Right lobe of liver (tissue), 6 donors: ENCODE results near the gene SOS2. TPM values are rescaled to one million over a fixed set of nuclear protein-coding genes. Genes with fewer than 3 reads are reported as not detected.

Experiments
- ATAC-seq, 4 donors: fragments of 200-7000 bp; cut with Tn5 transposase; one replicate each; pipeline ENCODE4 v1.9.1; 2020; ENCODE audit warnings: mild to moderate bottlenecking in 4 of 4, moderate library complexity in 4 of 4
- DNase-seq, 3 donors: peaks; one replicate each; pipeline ENCODE4 v3.0.0-alpha.2; 2020
- H3K27ac ChIP-seq, 3 donors: fragments of 200-600 bp; one replicate each; pipeline ENCODE4 v1.8.0; 2022
- H3K27me3 ChIP-seq, 2 donors: fragments of 200-600 bp; one replicate each; pipeline ENCODE4 v1.8.0; 2022
- H3K36me3 ChIP-seq, 4 donors: fragments of 200-600 bp; sonication (generic) in 1 of 4; one replicate each; pipeline versions ENCODE4 v1.5.1 to v1.8.0; 2017 to 2022; ENCODE audit warnings: control low read depth in 1 of 4
- H3K4me1 ChIP-seq, 4 donors: fragments of 200-600 bp; sonication (generic) in 1 of 4; one replicate each; pipeline versions ENCODE4 v1.5.1 to v1.8.0; 2017 to 2022; ENCODE audit warnings: control low read depth in 1 of 4
- H3K4me3 ChIP-seq, 3 donors: fragments of 200-600 bp; one replicate each; pipeline ENCODE4 v1.8.0; 2022
- H3K9me3 ChIP-seq, 4 donors: fragments of 200-600 bp; sonication (generic) in 1 of 4; one replicate each; pipeline versions ENCODE4 v1.5.1 to v1.8.0; 2017 to 2022; ENCODE audit warnings: control low read depth in 1 of 4
- POLR2A ChIP-seq: fragments of 450-650 bp; IDR thresholded peaks from one replicate; pipeline ENCODE4 v1.6.1; 2017; ENCODE audit warnings: antibody characterized with exemption, mild to moderate bottlenecking
- WGBS: methylation state at CpG from one replicate; pipeline ENCODE4 v1.1.6; 2018; ENCODE audit warnings: low coverage, low lambda C conversion rate; ENCODE audit not compliant: insufficient coverage; ENCODE audit errors: missing lambda C conversion rate; 5-methylcytosine and 5-hydroxymethylcytosine counted together
- intact Hi-C, 2 donors: fragments of 100-400 bp; cut with DNase I; formaldehyde crosslinking; loops; one replicate each; pipeline versions ENCODE4 v1.11.2 to v1.14.1; 2022
- total RNA-seq, 6 experiments: library from RNA; depleted of rRNA in 2 of 6; stranded (reverse); fragments of >200 nt in 2 of 6; fragmentation: NEBNext Ultra II Directional in 3 of 6; extraction: Animal tissue kit (Norgen Biotek cat#: 25700) in 3 of 6; gene quantifications; one replicate each; pipeline versions ENCODE4 v1.1.0 to v1.2.4, GENCODE V29; 2016 to 2023
- TF ChIP-seq, protein P1 (sequence below), 4 donors: fragments of 200-600 bp in 3 of 4; fragments of 450-650 bp in 1 of 4; IDR thresholded peaks; one replicate each; pipeline versions ENCODE4 v1.5.1 to v1.8.0; 2016 to 2022; ENCODE audit warnings: antibody characterized with exemption in 4 of 4, mild to moderate bottlenecking in 2 of 4
- donor health status: DM: no; HTN: yes; CAD: no.
- donor health status: DM: no; HTN: no; CAD: no.
- donor health status: DM: no; HTN: no; CAD: no.
- donor health status: DM: no; HTN: yes; CAD: no.
- donor health status: DM: no; HTN: yes; CAD: no.

Gene SOS2
- total RNA-seq, 6 experiments from 2014 or later, result 9.0 to 12.4 (median 10.3) TPM

DNA sequence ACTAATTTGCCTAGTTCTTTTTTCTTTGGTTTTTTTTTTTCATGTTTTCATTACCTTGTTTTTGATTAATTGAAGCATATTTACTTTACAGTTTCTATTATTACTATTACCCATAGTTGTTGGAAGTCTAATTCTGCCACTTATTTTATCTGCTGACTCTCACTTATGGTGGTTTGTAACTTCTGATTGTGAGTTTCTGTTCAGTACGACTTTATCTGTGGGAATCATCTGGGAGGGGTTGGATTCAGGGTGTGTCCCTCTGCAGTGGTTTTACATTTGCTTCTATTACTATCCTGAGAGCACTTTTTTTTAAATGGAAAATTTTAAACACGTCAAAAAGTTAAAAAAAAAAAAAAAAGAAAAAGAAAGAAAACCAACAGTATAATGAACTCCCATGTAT lies 26.4 kb upstream of the SOS2 start:
- no peak for ATAC-seq
- no peak for TF ChIP-seq POLR2A
- TF ChIP-seq, protein P1, sequence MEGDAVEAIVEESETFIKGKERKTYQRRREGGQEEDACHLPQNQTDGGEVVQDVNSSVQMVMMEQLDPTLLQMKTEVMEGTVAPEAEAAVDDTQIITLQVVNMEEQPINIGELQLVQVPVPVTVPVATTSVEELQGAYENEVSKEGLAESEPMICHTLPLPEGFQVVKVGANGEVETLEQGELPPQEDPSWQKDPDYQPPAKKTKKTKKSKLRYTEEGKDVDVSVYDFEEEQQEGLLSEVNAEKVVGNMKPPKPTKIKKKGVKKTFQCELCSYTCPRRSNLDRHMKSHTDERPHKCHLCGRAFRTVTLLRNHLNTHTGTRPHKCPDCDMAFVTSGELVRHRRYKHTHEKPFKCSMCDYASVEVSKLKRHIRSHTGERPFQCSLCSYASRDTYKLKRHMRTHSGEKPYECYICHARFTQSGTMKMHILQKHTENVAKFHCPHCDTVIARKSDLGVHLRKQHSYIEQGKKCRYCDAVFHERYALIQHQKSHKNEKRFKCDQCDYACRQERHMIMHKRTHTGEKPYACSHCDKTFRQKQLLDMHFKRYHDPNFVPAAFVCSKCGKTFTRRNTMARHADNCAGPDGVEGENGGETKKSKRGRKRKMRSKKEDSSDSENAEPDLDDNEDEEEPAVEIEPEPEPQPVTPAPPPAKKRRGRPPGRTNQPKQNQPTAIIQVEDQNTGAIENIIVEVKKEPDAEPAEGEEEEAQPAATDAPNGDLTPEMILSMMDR (IDR thresholded peaks at IDR 0.05), result no peak

DNA sequence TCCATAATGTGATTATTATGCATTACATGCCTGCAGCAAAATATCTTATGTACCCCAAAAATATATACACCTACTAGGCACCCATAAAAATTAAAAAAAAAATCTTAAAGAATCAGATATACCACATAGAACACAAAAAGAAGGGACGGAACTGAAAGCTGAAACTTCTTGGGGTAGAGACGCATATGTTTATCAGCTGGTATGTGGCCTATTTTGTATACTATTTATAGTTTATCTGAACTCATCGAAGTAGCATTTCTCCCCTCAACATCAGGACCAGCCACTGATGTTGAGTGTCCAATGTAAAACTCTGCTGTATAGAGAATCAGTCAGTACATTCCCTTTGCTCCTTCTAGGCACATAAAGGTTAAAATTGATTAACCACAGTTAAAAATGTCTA lies 22.9 kb upstream of the SOS2 start:
- H3K4me1 ChIP-seq, result no peaks in the 10 kb centered on the region
- 98% methylated on average over 3 of the region's 3 CpGs for WGBS
- H3K9me3 ChIP-seq, result no peaks in the 10 kb centered on the region
- intact Hi-C loops, result no loop called here
- no peak for TF ChIP-seq POLR2A
- TF ChIP-seq, protein P1 (IDR thresholded peaks at IDR 0.05), result no peak
- H3K4me3 ChIP-seq, result no peak overlapping the region
- no peak overlapping the region for H3K27ac ChIP-seq
- ATAC-seq (no peak), DNase-seq (no peak)
- no peaks in the 10 kb centered on the region for H3K36me3 ChIP-seq
- no peaks in the 10 kb centered on the region for H3K27me3 ChIP-seq

More for the DNA sequence above, 26.4 kb upstream of the SOS2 start:
- intact Hi-C loops, result no loop called here
- Histone ChIP-seq H3K4me3 (no peak overlapping the region), H3K27ac (no peak overlapping the region), H3K4me1 (no peaks in the 10 kb centered on the region), H3K36me3 (no peaks in the 10 kb centered on the region), H3K9me3 (no peaks in the 10 kb centered on the region), H3K27me3 (no peaks in the 10 kb centered on the region)
- WGBS, result 59% methylated on average over 2 of the region's 2 CpGs
- DNase-seq, result no peak

DNA sequence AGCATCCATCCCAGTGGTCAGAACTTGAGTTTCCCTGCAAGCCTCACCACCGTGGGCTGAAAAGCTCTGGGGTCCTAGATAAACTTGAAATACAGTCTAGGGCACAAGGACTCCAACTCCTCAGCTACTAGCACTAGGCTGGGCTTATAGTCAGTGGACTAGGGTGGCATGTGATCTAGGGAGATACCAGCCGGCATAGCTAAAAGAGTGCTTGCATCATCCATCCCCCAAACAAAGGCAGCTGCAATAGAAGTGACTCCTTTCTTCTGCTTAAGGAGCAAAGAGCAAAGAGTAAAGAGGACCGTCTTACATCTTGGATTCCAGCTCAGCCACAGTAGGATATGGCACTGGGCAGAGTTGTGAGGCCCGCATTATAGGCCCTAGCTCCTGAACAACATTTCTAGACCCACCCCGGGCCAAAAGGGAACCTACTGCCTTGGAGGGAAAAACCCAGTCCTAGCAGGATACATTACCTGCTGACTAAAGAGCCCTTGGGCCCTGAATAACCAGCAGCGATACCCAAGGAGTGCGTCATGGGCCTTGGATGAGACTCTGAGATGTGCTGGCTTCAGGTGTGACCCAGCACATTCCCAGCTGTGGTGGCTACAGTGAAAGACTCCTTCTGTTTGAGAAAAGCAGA lies 17.9 kb upstream of the SOS2 start:
- 74% methylated on average over 2 of the region's 7 CpGs for WGBS

DNA sequence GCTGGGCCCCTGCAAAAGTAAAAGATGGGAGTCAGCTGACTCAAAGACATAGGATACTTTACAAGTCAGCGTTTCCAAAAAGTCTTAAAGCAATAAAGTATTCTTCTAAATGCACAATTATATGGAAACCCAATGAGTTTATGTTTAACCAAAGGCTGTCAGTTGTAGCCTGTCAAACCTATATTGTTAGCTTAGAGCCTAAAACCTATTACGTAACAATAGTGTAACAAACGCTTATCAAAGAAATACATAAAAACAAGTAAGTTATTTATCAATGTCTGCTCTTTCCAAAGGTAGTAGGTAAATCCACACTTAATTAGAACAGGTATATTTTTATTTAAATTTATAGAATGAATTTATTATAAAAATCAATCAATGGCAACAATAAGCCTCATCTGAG lies 15.9 kb upstream of the SOS2 start:
- Histone ChIP-seq H3K27ac (no peak overlapping the region), H3K4me1 (no peaks in the 10 kb centered on the region), H3K4me3 (no peak overlapping the region), H3K27me3 (no peaks in the 10 kb centered on the region), H3K9me3 (no peaks in the 10 kb centered on the region), H3K36me3 (peaks cover 0 to 6% (median 0%) of the 10 kb centered on the region in 4 donors)
- no peak for TF ChIP-seq POLR2A
- TF ChIP-seq, protein P1 (IDR thresholded peaks at IDR 0.05), result no peak
- DNase-seq (no peak), ATAC-seq (no peak)
- intact Hi-C loops, result no loop called here
- WGBS, result 77% methylated on average over 3 of the region's 3 CpGs

More for the DNA sequence above, 17.9 kb upstream of the SOS2 start:
- H3K27me3 ChIP-seq, result no peaks in the 10 kb centered on the region
- intact Hi-C loops, result no loop called here
- H3K4me3 ChIP-seq, result no peak overlapping the region
- peaks cover 0 to 6% (median 0%) of the 10 kb centered on the region in 4 donors for H3K36me3 ChIP-seq
- DNase-seq (no peak), ATAC-seq (no peak)
- no peaks in the 10 kb centered on the region for H3K4me1 ChIP-seq
- no peak overlapping the region for H3K27ac ChIP-seq
- TF ChIP-seq, protein P1 (IDR thresholded peaks at IDR 0.05), result no peak
- no peak for TF ChIP-seq POLR2A
- no peaks in the 10 kb centered on the region for H3K9me3 ChIP-seq
